DND-41 (cell line): ENCODE data around the gene CERS6.

Source experiments
- ATAC-seq: fragments of 200-7000 bp; cut with Tn5 transposase; 3 replicates; pipeline ENCODE4 v1.9.1; 2021; ENCODE audit warnings: low read depth; ENCODE audit not compliant: insufficient read depth
- DNase-seq: peaks from one replicate; pipeline ENCODE4 v3.0.0-alpha.2; 2020
- H2AFZ ChIP-seq: 2 replicates; pipeline ENCODE4 v1.6.0; 2012; ENCODE audit warnings: low read depth, low read length
- H3K27ac ChIP-seq: 2 replicates; pipeline ENCODE4 v1.5.1; 2012; ENCODE audit warnings: low read length, inconsistent platforms
- H3K27me3 ChIP-seq: fragments of 200-600 bp; sonication (generic); 2 replicates; pipeline ENCODE4 v1.6.0; 2012; ENCODE audit warnings: low read length, mild to moderate bottlenecking, inconsistent platforms; ENCODE audit not compliant: insufficient read depth, poor library complexity
- H3K36me3 ChIP-seq: 2 replicates; pipeline ENCODE4 v1.5.1; 2012; ENCODE audit warnings: low read length, inconsistent platforms; ENCODE audit not compliant: insufficient read depth
- H3K4me1 ChIP-seq: 2 replicates; pipeline ENCODE4 v1.5.1; 2012; ENCODE audit warnings: mild to moderate bottlenecking, low read length; ENCODE audit not compliant: insufficient read depth
- H3K4me2 ChIP-seq: 2 replicates; pipeline ENCODE4 v1.6.0; 2012; ENCODE audit warnings: mild to moderate bottlenecking, moderate library complexity, low read length, inconsistent platforms; ENCODE audit not compliant: insufficient read depth
- H3K4me3 ChIP-seq, 2 experiments: fragments of 200-600 bp in 1 of 2; shearing (Covaris generic) in 1 of 2; 2 replicates each; pipeline ENCODE4 v1.5.1; 2012 to 2016; ENCODE audit warnings: inconsistent platforms in 2 of 2, low read length in 2 of 2, mild to moderate bottlenecking in 2 of 2, low read depth in 1 of 2, moderate library complexity in 1 of 2
- H3K79me2 ChIP-seq: 2 replicates; pipeline ENCODE4 v1.6.0; 2012; ENCODE audit warnings: low read length, inconsistent platforms; ENCODE audit not compliant: insufficient read depth
- H3K9ac ChIP-seq: 2 replicates; pipeline ENCODE4 v1.6.0; 2012; ENCODE audit warnings: low read depth, mild to moderate bottlenecking, inconsistent platforms, low read length, moderate library complexity
- H3K9me3 ChIP-seq: 2 replicates; pipeline ENCODE4 v1.5.1; 2012; ENCODE audit warnings: low read length, moderate library complexity, mild to moderate bottlenecking, inconsistent platforms; ENCODE audit not compliant: insufficient read depth, severe bottlenecking
- H4K20me1 ChIP-seq: 2 replicates; pipeline ENCODE4 v1.6.0; 2012; ENCODE audit warnings: low read length; ENCODE audit not compliant: insufficient read depth
- EZH2 ChIP-seq: IDR thresholded peaks from 3 replicates; pipeline ENCODE4 v1.6.1; 2012; ENCODE audit warnings: borderline replicate concordance, low read depth, mild to moderate bottlenecking, moderate library complexity, low read length, inconsistent platforms; ENCODE audit not compliant: severe bottlenecking
- TF ChIP-seq, protein P1 (sequence below): IDR thresholded peaks from 2 replicates; pipeline ENCODE4 v1.5.1; 2012; ENCODE audit warnings: borderline replicate concordance, low read length, moderate library complexity, mild to moderate bottlenecking; ENCODE audit not compliant: poor library complexity, severe bottlenecking; ENCODE audit errors: extremely low read depth

CERS6 gene

GRCh38 chr2:168819829-168820489 is 363.9 kb downstream of the CERS6 start:
- ATAC-seq (no peak), DNase-seq (no peak)
- Histone ChIP-seq H3K27ac (no peak overlapping the region), H3K9me3 (no peaks in the 10 kb centered on the region), H3K4me2 (no peak overlapping the region), H3K9ac (no peak overlapping the region), H3K4me1 (no peaks in the 10 kb centered on the region), H2AFZ (no peak overlapping the region), H3K79me2 (no peaks in the 10 kb centered on the region), H4K20me1 (no peaks in the 10 kb centered on the region), H3K4me3 (no peak overlapping the region), H3K27me3 (no peaks in the 10 kb centered on the region), H3K36me3 (no peaks in the 10 kb centered on the region)
- no peak for TF ChIP-seq EZH2
- TF ChIP-seq, protein P1, sequence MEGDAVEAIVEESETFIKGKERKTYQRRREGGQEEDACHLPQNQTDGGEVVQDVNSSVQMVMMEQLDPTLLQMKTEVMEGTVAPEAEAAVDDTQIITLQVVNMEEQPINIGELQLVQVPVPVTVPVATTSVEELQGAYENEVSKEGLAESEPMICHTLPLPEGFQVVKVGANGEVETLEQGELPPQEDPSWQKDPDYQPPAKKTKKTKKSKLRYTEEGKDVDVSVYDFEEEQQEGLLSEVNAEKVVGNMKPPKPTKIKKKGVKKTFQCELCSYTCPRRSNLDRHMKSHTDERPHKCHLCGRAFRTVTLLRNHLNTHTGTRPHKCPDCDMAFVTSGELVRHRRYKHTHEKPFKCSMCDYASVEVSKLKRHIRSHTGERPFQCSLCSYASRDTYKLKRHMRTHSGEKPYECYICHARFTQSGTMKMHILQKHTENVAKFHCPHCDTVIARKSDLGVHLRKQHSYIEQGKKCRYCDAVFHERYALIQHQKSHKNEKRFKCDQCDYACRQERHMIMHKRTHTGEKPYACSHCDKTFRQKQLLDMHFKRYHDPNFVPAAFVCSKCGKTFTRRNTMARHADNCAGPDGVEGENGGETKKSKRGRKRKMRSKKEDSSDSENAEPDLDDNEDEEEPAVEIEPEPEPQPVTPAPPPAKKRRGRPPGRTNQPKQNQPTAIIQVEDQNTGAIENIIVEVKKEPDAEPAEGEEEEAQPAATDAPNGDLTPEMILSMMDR: no peak

DNA sequence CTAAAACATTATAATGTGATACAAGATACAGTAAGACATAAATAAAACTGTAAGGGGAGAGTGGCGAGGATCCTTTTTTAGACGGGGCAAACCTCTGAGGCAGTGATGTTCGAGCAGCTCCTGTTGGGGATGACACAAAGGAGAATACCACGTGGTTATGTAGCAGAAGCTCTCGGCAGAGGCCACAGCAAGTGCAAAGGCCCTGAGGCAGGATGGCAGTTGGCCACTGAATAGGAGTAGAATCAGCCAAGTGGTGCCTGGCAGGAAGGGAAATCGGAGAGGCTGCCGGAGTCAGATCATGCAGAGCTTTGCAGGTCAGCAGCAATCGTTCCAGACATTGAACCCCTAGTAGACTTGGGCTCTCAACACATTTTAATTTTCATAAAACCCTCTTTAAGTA is 365.5 kb downstream of the CERS6 start:
- Histone ChIP-seq H3K4me2 (no peak overlapping the region), H3K4me3 (no peak overlapping the region), H3K27me3 (no peaks in the 10 kb centered on the region), H3K9ac (no peak overlapping the region), H3K9me3 (no peaks in the 10 kb centered on the region), H2AFZ (no peak overlapping the region), H4K20me1 (no peaks in the 10 kb centered on the region), H3K4me1 (no peaks in the 10 kb centered on the region), H3K27ac (no peak overlapping the region), H3K36me3 (no peaks in the 10 kb centered on the region), H3K79me2 (no peaks in the 10 kb centered on the region)
- ATAC-seq: no peak
- DNase-seq: no peak
- TF ChIP-seq EZH2: no peak
- TF ChIP-seq, protein P1: no peak

DNA sequence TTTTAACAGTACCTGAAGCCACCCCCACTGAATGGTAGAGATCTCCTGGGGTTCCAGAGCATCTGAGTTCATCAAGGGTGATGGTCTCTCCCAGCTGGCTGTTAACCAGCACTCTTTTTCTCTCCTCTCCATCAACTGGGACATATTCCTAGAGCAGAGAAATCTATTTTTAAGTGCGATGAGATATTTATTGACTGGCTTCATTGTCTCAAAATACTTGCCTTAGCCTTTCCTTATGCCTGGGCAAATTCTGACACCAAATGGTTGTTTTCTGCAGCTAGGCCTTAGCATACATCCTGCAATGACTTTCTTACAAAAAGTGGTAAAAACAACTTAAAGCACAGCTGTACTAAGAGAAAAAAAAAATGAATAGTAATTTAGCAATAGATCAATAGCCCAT is 365.9 kb downstream of the CERS6 start:
- Histone ChIP-seq H2AFZ (no peak overlapping the region), H3K4me2 (no peak overlapping the region), H3K27me3 (no peaks in the 10 kb centered on the region), H3K79me2 (no peaks in the 10 kb centered on the region), H3K9me3 (no peaks in the 10 kb centered on the region), H4K20me1 (no peaks in the 10 kb centered on the region), H3K4me3 (no peak overlapping the region), H3K4me1 (no peaks in the 10 kb centered on the region), H3K27ac (no peak overlapping the region), H3K36me3 (no peaks in the 10 kb centered on the region), H3K9ac (no peak overlapping the region)
- TF ChIP-seq, protein P1: no peak
- no peak for TF ChIP-seq EZH2
- DNase-seq: no peak
- no peak for ATAC-seq
